ENCODE measurements around the gene RAP2B.
"Not testable (repeated sequence)": the region's sequence is repeated elsewhere in the genome, so short reads cannot be mapped to it uniquely, and the experiment has no call there.

Gene RAP2B

GRCh38 chr3:153161714-153162512, at the start of gene RAP2B:
RAP2B (plus strand) TSS chr3:153162226; CDS start chr3:153162694, 468 bp downstream.
- DNase-seq: peak; percentile 86 to 90

DNA sequence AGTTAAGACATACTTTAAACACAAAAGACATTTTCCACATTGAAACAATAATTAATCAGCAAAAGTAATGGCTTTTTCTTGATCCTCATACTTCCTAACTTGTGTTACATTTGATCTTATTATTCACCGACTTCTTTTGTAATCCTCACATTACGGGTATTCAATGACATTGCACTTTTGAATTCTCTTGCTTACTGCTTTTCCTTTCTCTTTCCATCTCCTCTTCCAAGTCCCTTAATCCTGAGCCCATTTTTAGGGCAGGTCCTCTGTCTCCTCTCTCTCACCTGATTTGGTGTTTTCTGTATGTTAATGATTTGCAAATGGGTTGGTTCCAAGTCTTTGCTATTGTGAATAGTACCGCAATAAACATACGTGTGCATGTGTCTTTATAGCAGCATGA, 48.5 kb upstream of the RAP2B start:
- no peak for DNase-seq

DNA sequence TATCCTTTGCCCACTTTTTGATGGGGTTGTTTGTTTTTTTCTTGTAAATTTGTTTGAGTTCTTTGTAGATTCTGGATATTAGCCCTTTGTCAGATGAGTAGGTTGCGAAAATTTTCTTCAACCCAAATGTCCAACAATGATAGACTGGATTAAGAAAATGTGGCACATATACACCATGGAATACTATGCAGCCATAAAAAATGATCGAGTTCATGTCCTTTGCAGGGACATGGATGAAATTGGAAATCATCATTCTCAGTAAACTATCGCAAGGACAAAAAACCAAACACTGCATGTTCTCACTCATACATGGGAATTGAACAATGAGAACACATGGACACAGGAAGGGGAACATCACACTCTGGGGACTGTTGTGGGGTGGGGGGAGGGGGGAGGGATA, 47.8 kb upstream of the RAP2B start:
- not testable (repeated sequence) for DNase-seq

- no peak for DNase-seq
Observed at GRCh38 chr3:153115326-153115725, 46.7 kb upstream of the RAP2B start.

GRCh38 chr3:153127788-153128187, 34.2 kb upstream of the RAP2B start:
- DNase-seq: no peak

DNA sequence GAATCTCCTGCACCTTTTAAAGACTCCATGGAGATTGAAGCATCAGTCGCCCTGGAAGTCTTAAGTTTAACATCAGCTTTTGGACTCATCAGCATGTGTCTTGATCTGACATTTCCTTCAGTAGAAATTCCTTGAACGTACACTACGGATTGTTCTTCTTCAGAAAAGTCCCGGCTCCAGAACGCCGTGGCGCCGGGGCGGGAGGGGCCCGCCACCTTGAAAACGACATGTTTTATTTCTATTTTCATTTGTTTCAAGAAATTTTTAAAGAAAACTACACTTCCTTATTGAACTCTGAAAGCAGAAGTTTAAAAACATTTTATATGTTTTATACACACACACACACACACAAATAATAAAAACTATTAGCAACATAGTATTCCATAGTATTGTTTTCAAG, 32.6 kb upstream of the RAP2B start:
- no peak for DNase-seq

- no peak for DNase-seq
Observed at GRCh38 chr3:153129866-153130265, 32.2 kb upstream of the RAP2B start.

DNA sequence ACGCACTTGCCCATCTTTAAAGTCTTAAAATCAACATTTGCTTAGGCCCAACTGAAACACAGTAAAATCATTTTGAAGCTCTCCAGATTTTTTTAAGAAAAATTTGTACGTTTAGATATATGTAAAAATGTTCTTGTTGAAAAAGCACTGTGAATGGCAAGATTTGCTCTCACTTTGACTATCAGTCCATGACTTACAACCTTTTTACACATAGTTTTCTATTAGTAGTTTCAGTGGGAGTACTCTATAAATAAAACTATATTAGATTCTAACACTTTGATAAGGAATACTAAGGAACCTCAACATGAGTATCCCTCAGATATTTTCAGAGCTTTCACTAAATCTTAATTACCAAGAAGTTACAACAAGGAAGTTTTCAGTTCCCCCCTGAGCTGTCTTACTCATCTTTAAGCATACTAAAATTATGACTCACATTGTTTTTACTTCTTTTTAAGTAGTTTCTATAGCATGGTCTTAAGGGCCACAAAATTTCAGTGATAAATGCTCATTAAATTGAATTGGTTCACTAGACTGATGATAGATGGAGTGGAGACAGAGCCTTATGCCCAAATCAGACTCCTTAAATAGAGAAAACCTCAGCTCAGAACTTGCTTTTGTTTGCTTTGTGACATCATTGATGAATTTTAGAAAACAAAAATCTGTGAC, 31.6 kb upstream of the RAP2B start:
- no peak for DNase-seq

DNA sequence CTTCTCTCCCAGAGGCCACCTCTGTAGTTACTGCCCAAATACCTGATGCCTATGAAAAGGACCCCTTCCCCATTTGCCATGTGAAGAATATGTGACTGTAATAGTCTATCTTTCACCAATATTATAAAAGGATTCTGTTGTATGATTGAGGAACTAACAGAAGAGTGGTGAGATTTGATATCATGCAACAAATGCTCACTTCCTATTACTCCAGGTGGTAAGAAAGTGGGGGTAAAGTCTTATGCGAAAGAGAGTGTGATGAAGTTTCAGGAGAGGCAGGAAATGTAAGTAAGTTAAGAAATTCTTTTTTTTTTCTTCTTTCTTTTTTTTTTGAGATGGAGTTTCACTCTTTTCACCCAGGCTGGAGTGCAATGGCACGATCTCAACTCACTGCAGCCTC, 24.4 kb upstream of the RAP2B start:
- no peak for DNase-seq

- DNase-seq: no peak
Observed at GRCh38 chr3:153138276-153139210, 23.5 kb upstream of the RAP2B start.

DNA sequence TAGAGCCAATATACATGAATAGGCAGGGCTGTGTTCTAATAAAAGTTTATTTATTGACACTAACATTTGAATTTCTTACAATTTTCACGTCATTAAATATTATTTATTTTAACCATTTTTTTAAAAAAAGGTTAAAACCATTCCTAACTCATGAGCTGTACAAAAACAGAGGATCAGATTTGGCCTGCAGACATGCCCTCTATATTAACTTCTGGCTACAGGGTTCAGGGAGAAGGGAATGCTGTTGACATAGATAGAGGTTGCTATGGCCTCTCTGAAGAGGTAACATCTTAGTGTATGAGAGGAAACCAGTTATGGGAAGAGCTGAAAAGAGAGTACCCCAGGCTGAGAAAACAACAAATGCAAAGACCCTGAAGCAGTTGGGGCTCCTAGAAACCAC, 19.1 kb upstream of the RAP2B start:
- no peak for DNase-seq

DNA sequence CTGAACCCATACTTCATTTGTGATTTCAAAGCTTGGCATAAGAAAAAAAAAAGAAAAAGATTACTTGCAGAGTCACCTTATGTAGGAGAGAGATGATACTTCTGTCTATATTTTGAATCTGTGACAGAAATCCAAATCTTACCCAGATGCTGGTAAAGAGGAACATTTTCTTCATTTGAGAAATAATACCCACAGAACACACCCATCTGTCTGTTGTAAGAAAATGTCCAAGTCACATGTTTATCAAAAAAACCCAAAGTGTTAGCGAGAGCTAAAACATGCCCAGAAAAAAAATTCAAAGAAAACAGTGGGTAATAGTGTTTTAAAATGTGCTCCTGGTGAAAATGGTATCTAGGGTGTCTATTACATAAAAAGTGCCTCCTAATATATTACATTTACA, 18.0 kb upstream of the RAP2B start:
- DNase-seq: no peak

DNA sequence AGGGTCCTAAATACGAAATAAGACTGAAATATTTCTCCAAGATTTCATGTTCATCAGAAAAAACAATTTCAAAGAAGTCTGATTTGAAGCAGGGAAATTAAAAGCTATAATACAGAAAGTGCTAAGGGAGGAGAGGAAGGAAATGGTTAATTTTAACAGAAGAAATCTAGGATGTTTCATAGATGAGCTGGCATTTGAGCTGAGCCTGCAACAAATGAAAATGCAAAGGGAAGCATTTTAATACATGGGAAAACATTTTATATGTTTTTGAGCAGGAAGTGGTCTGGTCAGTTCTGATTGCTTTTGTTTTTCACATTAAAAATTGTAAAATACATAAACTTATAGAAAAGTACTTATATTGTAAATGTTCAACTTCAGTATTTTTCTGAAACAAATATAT, 17.2 kb upstream of the RAP2B start:
- no peak for DNase-seq

DNA sequence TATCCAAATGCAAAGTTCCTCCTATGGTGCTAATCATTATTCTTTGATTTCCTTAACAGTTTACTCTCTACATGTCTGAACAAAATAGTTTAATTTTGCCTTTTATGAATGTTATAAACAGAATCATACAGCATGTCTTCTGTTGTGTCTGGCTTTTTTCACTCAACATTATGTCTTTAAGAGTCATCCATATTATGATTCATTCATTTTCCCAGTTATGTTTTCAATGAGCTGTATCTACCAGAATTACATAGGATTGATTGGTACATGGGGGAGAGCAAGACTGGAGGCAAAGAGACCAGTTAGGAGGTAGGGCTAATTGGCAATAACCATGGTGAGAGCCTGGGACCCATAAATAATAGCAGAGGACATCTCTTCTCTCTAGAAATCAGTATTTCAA, 16.6 kb upstream of the RAP2B start:
- no peak for DNase-seq

GRCh38 chr3:153146191-153147053, 15.6 kb upstream of the RAP2B start:
- DNase-seq: no peak

DNA sequence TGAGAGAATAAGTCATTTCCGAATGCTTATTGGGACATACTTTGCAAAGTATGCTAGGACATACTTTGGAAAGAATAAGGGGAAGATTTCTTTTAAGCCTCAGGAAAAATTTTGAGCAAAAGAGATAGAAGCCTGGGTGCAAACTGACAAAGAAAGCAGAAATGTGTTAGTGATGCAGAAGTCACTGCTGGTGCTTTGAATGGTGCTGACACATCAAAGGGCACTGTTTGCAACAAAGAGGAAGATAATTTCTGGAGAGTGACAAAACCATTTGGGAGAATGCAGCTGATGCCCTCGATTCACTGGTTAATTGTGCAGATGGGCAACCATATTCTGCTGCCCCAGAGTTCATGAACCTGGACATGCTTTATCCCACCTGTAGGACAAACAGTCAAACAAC, 11.0 kb upstream of the RAP2B start:
- DNase-seq: no peak

DNA sequence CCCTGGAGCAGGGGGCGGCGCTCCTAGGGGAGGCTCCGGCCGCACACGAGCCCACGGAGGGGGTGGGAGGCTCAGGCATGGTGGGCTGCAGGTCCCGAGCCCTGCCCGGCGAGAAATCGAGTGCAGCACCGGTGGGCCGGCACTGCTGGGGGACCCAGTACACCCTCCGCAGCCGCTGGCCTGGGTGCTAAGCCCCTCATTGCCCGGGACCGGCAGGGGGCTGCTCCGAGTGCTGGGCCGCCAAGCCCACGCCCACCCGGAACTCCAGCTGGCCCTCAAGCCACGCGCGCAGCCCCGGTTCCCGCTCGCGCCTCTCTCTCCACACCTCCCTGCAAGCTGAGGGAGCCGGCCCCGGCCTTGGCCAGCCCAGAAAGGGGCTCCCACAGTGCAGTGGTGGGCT, 6.2 kb upstream of the RAP2B start:
- not testable (repeated sequence) for DNase-seq

DNA sequence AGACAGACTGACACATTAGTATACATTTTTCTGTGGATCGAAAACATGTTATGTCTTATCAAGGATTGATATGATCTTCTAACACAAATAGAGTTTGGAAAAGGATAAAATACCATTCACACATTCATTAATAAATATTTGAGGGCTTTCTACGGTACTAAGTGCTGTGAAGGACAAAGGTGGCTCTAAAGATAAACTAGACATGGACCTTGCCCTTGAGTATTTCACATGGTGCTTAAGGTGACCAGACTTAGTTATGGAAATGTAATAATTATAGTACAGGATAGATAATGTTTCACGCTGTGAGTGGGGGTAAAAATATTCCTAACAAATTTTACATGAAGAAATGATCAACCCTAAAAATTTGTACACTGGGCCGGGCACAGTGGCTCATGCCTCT, 3.8 kb upstream of the RAP2B start:
- DNase-seq: no peak

GRCh38 chr3:153158961-153159735, 2.9 kb upstream of the RAP2B start:
- no peak for DNase-seq

- DNase-seq: no peak
Observed at GRCh38 chr3:153159771-153160397, 2.1 kb upstream of the RAP2B start.
